Liver (tissue), 9 donors: ENCODE results near the gene HUNK. TPM values are rescaled to one million over a fixed set of nuclear protein-coding genes. Genes with fewer than 3 reads are reported as not detected.

Experiments used
- DNase-seq: peaks from one replicate; pipeline ENCODE4 v3.0.0-alpha.2; 2017; ENCODE audit warnings: low spot score
- H3K27ac ChIP-seq, 2 donors: one replicate each; pipeline ENCODE4 v1.7.0; 2013; ENCODE audit warnings: inconsistent platforms in 2 of 2, low read length in 2 of 2, control low read depth in 1 of 2, low read depth in 1 of 2, mild to moderate bottlenecking in 1 of 2
- H3K27me3 ChIP-seq, 4 donors: one replicate each; pipeline versions ENCODE4 v1.6.1 to v1.7.0; 2013; ENCODE audit warnings: low read length in 3 of 4, inconsistent platforms in 1 of 4, mild to moderate bottlenecking in 1 of 4, moderate library complexity in 1 of 4; ENCODE audit not compliant: control insufficient read depth in 4 of 4, insufficient read depth in 4 of 4
- H3K36me3 ChIP-seq, 4 donors: one replicate each; pipeline versions ENCODE4 v1.6.1 to v1.7.0; 2013; ENCODE audit warnings: low read length in 3 of 4, mild to moderate bottlenecking in 3 of 4, low read depth in 1 of 4, moderate library complexity in 1 of 4; ENCODE audit not compliant: control insufficient read depth in 4 of 4, insufficient read depth in 3 of 4
- H3K4me1 ChIP-seq, 4 donors: one replicate each; pipeline versions ENCODE4 v1.6.1 to v1.7.0; 2013; ENCODE audit warnings: low read length in 3 of 4, mild to moderate bottlenecking in 3 of 4, moderate library complexity in 1 of 4; ENCODE audit not compliant: control insufficient read depth in 4 of 4, insufficient read depth in 4 of 4
- H3K4me3 ChIP-seq, 3 donors: one replicate each; pipeline versions ENCODE4 v1.6.1 to v1.7.0; 2013; ENCODE audit warnings: low read length in 3 of 3, control low read depth in 1 of 3, low read depth in 1 of 3, mild to moderate bottlenecking in 1 of 3
- H3K9ac ChIP-seq, 2 donors: one replicate each; pipeline ENCODE4 v1.7.0; 2013; ENCODE audit warnings: low read length in 2 of 2, mild to moderate bottlenecking in 2 of 2, moderate library complexity in 2 of 2, control low read depth in 1 of 2, low read depth in 1 of 2
- H3K9me3 ChIP-seq, 4 donors: one replicate each; pipeline versions ENCODE4 v1.6.1 to v1.7.0; 2013; ENCODE audit warnings: low read length in 3 of 4; ENCODE audit not compliant: control insufficient read depth in 4 of 4
- EGR1 ChIP-seq, 2 donors: IDR thresholded peaks; 2 replicates each; pipeline ENCODE4 v1.6.1; 2016 to 2018; ENCODE audit warnings: antibody characterized with exemption in 2 of 2, low read depth in 2 of 2
- FOXA1 ChIP-seq: IDR thresholded peaks from 2 replicates; pipeline ENCODE4 v1.6.1; 2016; ENCODE audit warnings: antibody characterized with exemption
- FOXA2 ChIP-seq: IDR thresholded peaks from 2 replicates; pipeline ENCODE4 v1.6.1; 2016; ENCODE audit warnings: antibody characterized with exemption
- GABPA ChIP-seq, 2 donors: IDR thresholded peaks in 1 of 2; conservative IDR thresholded peaks in 1 of 2; 2 replicates each; pipeline ENCODE4 v1.6.1; 2016; ENCODE audit warnings: antibody characterized with exemption in 2 of 2, mild to moderate bottlenecking in 1 of 2, moderate library complexity in 1 of 2
- HNF4A ChIP-seq, 2 donors: conservative IDR thresholded peaks; 2 replicates each; pipeline ENCODE4 v1.6.1; 2016; ENCODE audit warnings: antibody characterized with exemption in 2 of 2, mild to moderate bottlenecking in 2 of 2
- HNF4G ChIP-seq: IDR thresholded peaks from 2 replicates; pipeline ENCODE4 v1.6.1; 2016; ENCODE audit warnings: antibody characterized with exemption
- JUND ChIP-seq, 2 donors: IDR thresholded peaks; 2 replicates each; pipeline ENCODE4 v1.6.1; 2016; ENCODE audit warnings: antibody characterized with exemption in 2 of 2
- MAX ChIP-seq: IDR thresholded peaks from 2 replicates; pipeline ENCODE4 v1.6.1; 2016; ENCODE audit warnings: antibody characterized with exemption
- NR2F2 ChIP-seq: IDR thresholded peaks from 2 replicates; pipeline ENCODE4 v1.6.1; 2016; ENCODE audit warnings: antibody characterized with exemption
- RAD21 ChIP-seq, 2 donors: IDR thresholded peaks; 2 replicates each; pipeline ENCODE4 v1.6.1; 2016; ENCODE audit warnings: antibody characterized with exemption in 2 of 2, mild to moderate bottlenecking in 2 of 2
- RXRA ChIP-seq, 2 donors: IDR thresholded peaks; 2 replicates each; pipeline ENCODE4 v1.6.1; 2017 to 2018; ENCODE audit warnings: antibody characterized with exemption in 2 of 2, mild to moderate bottlenecking in 1 of 2
- SP1 ChIP-seq: IDR thresholded peaks from 2 replicates; pipeline ENCODE4 v1.6.1; 2018; ENCODE audit warnings: antibody characterized with exemption, mild to moderate bottlenecking
- TAF1 ChIP-seq: conservative IDR thresholded peaks from 2 replicates; pipeline ENCODE4 v1.6.1; 2016; ENCODE audit warnings: antibody characterized with exemption, mild to moderate bottlenecking
- YY1 ChIP-seq: IDR thresholded peaks from 2 replicates; pipeline ENCODE4 v1.6.1; 2016; ENCODE audit warnings: antibody characterized with exemption, mild to moderate bottlenecking
- WGBS: extraction: QIAGEN DNeasy Blood & Tissue Kit; methylation state at CpG from one replicate; pipeline ENCODE4 v1.1.7; 2013; 5-methylcytosine and 5-hydroxymethylcytosine counted together
- polyA plus RNA-seq, 2 donors: library from polyadenylated mRNA; stranded (reverse) in 1 of 2; unstranded in 1 of 2; fragments of 200-250 nt in 1 of 2; fragments of >200 nt in 1 of 2; fragmentation: Nextera tagmentation in 1 of 2; extraction: Ambion mirVana in 1 of 2; gene quantifications; one replicate each; pipeline versions ENCODE4 v1.2.1 to v1.2.3, GENCODE V29; 2013 to 2015
- total RNA-seq, 2 donors: library from RNA; depleted of rRNA; stranded (reverse); fragments of >200 nt; gene quantifications; one replicate each; pipeline ENCODE4 v1.2.3, GENCODE V29; 2014
- TF ChIP-seq, protein P1 (sequence below): IDR thresholded peaks from 2 replicates; pipeline ENCODE4 v1.6.1; 2016; ENCODE audit warnings: antibody characterized with exemption
- TF ChIP-seq, protein P2 (sequence below): IDR thresholded peaks from 2 replicates; pipeline ENCODE4 v1.6.1; 2016; ENCODE audit warnings: antibody characterized with exemption, mild to moderate bottlenecking
- TF ChIP-seq, protein P3 (sequence below): IDR thresholded peaks from 2 replicates; pipeline ENCODE4 v1.6.1; 2016; ENCODE audit warnings: antibody characterized with exemption
- donor health status: healthy.
- donor health status: healthy.
- donor health status: healthy.
- donor health status: healthy.
- donor health status: healthy.

HUNK gene
- total and polyA plus RNA-seq, 4 donors: 0.11 to 0.92 (median 0.30) TPM

DNA sequence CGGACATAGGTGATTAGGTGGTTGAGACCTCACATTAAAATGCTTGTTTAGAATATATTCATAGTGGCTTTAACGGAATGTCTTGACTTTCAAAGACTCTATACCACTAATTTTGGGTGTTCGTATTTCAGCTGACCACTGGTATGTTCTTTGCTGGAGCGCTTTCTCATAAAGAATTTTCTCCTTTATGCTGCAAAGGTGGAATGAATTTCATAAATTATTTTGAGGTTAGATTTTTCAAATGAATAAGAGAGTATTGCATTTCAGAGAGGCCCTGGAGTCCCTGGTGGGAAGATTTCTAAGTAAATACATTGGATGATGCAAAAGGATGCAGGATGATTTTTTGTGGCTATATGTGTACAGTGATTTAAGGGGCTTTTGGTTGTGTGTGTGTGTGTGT is 55.8 kb downstream of the HUNK start:
- no peak for TF ChIP-seq YY1
- TF ChIP-seq, protein P1, sequence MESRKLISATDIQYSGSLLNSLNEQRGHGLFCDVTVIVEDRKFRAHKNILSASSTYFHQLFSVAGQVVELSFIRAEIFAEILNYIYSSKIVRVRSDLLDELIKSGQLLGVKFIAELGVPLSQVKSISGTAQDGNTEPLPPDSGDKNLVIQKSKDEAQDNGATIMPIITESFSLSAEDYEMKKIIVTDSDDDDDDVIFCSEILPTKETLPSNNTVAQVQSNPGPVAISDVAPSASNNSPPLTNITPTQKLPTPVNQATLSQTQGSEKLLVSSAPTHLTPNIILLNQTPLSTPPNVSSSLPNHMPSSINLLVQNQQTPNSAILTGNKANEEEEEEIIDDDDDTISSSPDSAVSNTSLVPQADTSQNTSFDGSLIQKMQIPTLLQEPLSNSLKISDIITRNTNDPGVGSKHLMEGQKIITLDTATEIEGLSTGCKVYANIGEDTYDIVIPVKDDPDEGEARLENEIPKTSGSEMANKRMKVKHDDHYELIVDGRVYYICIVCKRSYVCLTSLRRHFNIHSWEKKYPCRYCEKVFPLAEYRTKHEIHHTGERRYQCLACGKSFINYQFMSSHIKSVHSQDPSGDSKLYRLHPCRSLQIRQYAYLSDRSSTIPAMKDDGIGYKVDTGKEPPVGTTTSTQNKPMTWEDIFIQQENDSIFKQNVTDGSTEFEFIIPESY: no peak
- TF ChIP-seq GABPA (IDR thresholded peaks at IDR 0.05 in 1 of 2, conservative IDR thresholded peaks at IDR 0.05 in 1 of 2): no peak
- TF ChIP-seq JUND (IDR thresholded peaks at IDR 0.05): no peak
- Histone ChIP-seq H3K36me3 (no peaks in the 10 kb centered on the region), H3K27ac (no peak overlapping the region), H3K4me3 (no peak overlapping the region), H3K9ac (no peak overlapping the region), H3K27me3 (no peaks in the 10 kb centered on the region), H3K4me1 (no peaks in the 10 kb centered on the region), H3K9me3 (peaks cover 0 to 3% (median 0%) of the 10 kb centered on the region in 4 donors)
- 93% methylated on average over 4 of the region's 4 CpGs for WGBS
- no peak for DNase-seq

GRCh38 chr21:31929548-31929947 is 56.7 kb downstream of the HUNK start:
- no peaks in the 10 kb centered on the region for H3K27me3 ChIP-seq
- peaks cover 0 to 3% (median 0%) of the 10 kb centered on the region in 4 donors for H3K9me3 ChIP-seq
- TF ChIP-seq RXRA (IDR thresholded peaks at IDR 0.05) (no peak), MAX (no peak), HNF4A (conservative IDR thresholded peaks at IDR 0.05) (no peak), FOXA2 (no peak), GABPA (IDR thresholded peaks at IDR 0.05 in 1 of 2, conservative IDR thresholded peaks at IDR 0.05 in 1 of 2) (no peak), NR2F2 (no peak), JUND (IDR thresholded peaks at IDR 0.05) (no peak), EGR1 (IDR thresholded peaks at IDR 0.05; ENCODE audit: low read depth in 2 of 2) (no peak)
- TF ChIP-seq, protein P2, sequence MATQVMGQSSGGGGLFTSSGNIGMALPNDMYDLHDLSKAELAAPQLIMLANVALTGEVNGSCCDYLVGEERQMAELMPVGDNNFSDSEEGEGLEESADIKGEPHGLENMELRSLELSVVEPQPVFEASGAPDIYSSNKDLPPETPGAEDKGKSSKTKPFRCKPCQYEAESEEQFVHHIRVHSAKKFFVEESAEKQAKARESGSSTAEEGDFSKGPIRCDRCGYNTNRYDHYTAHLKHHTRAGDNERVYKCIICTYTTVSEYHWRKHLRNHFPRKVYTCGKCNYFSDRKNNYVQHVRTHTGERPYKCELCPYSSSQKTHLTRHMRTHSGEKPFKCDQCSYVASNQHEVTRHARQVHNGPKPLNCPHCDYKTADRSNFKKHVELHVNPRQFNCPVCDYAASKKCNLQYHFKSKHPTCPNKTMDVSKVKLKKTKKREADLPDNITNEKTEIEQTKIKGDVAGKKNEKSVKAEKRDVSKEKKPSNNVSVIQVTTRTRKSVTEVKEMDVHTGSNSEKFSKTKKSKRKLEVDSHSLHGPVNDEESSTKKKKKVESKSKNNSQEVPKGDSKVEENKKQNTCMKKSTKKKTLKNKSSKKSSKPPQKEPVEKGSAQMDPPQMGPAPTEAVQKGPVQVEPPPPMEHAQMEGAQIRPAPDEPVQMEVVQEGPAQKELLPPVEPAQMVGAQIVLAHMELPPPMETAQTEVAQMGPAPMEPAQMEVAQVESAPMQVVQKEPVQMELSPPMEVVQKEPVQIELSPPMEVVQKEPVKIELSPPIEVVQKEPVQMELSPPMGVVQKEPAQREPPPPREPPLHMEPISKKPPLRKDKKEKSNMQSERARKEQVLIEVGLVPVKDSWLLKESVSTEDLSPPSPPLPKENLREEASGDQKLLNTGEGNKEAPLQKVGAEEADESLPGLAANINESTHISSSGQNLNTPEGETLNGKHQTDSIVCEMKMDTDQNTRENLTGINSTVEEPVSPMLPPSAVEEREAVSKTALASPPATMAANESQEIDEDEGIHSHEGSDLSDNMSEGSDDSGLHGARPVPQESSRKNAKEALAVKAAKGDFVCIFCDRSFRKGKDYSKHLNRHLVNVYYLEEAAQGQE: no peak
- no peaks in the 10 kb centered on the region for H3K36me3 ChIP-seq
- no peak overlapping the region for H3K9ac ChIP-seq
- no peak overlapping the region for H3K4me3 ChIP-seq
- DNase-seq: no peak
- no peaks in the 10 kb centered on the region for H3K4me1 ChIP-seq
- H3K27ac ChIP-seq: no peak overlapping the region
- 43% methylated on average over 7 of the region's 7 CpGs for WGBS

DNA sequence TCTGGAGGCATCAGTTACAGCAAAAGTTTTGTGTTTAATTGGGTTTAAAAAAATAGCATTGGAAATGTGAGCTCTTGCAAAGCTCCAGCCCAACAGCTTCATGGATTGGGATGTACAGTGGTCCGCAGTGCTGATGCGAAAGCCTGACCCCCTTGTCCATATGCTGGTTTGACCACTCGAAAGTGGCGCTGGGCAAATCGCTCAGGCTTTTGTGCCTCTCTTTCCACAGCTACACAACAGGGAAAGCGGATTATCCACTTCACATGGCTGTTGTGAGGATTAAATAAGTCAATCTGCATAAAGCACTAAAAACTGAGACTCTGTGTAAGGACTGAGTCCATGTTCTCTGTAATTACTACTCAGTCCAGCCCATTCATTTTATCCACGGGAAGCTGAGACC is 57.2 kb downstream of the HUNK start:
- H3K36me3 ChIP-seq: no peaks in the 10 kb centered on the region
- no peaks in the 10 kb centered on the region for H3K27me3 ChIP-seq
- H3K4me3 ChIP-seq: no peak overlapping the region
- 97% methylated on average over 7 of the region's 7 CpGs for WGBS
- H3K9ac ChIP-seq: no peak overlapping the region
- H3K4me1 ChIP-seq: no peaks in the 10 kb centered on the region
- no peak overlapping the region for H3K27ac ChIP-seq
- DNase-seq: no peak
- peaks cover 0 to 3% (median 0%) of the 10 kb centered on the region in 4 donors for H3K9me3 ChIP-seq
- TF ChIP-seq RXRA (IDR thresholded peaks at IDR 0.05) (no peak), GABPA (IDR thresholded peaks at IDR 0.05 in 1 of 2, conservative IDR thresholded peaks at IDR 0.05 in 1 of 2) (no peak), JUND (IDR thresholded peaks at IDR 0.05) (no peak), RAD21 (IDR thresholded peaks at IDR 0.05) (no peak), HNF4A (conservative IDR thresholded peaks at IDR 0.05) (no peak), EGR1 (IDR thresholded peaks at IDR 0.05; ENCODE audit: low read depth in 2 of 2) (no peak), HNF4G (no peak), YY1 (no peak), SP1 (no peak), TAF1 (no peak), FOXA1 (no peak)
- TF ChIP-seq, protein P3, sequence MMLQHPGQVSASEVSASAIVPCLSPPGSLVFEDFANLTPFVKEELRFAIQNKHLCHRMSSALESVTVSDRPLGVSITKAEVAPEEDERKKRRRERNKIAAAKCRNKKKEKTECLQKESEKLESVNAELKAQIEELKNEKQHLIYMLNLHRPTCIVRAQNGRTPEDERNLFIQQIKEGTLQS: no peak
- TF ChIP-seq, protein P2: no peak
